Esophagus muscularis mucosa (tissue), 4 donors: ENCODE data around the gene STK40. TPM values are rescaled to one million over a fixed set of nuclear protein-coding genes. Genes with fewer than 3 reads are reported as not detected.

Experiments
- DNase-seq: peaks from one replicate; pipeline ENCODE4 v3.0.0-alpha.2; 2017; ENCODE audit errors: extremely low spot score
- H3K27ac ChIP-seq, 4 donors: fragments of 200-600 bp; sonication (generic); replicated peaks in 1 of 4; 1 replicate in 3 of 4; 2 replicates in 1 of 4; pipeline ENCODE4 v1.5.1; 2016 to 2019; ENCODE audit warnings: mild to moderate bottlenecking in 1 of 4
- H3K27me3 ChIP-seq, 4 donors: fragments of 200-600 bp; sonication (generic); one replicate each; pipeline versions ENCODE4 v1.5.1 to v1.6.0; 2016 to 2019
- H3K36me3 ChIP-seq, 4 donors: fragments of 200-600 bp; sonication (generic); one replicate each; pipeline ENCODE4 v1.5.1; 2016 to 2019
- H3K4me1 ChIP-seq, 4 donors: fragments of 200-600 bp; sonication (generic); one replicate each; pipeline ENCODE4 v1.5.1; 2016 to 2019
- H3K4me3 ChIP-seq, 4 donors: fragments of 200-600 bp; sonication (generic); 1 replicate in 2 of 4; 2 replicates in 2 of 4; pipeline ENCODE4 v1.5.1; 2016 to 2019; ENCODE audit warnings: mild to moderate bottlenecking in 4 of 4, moderate library complexity in 1 of 4
- H3K9me3 ChIP-seq, 4 donors: fragments of 200-600 bp; sonication (generic); 1 replicate in 3 of 4; 2 replicates in 1 of 4; pipeline ENCODE4 v1.5.1; 2016 to 2019
- EP300 ChIP-seq: sonication (generic); formaldehyde crosslinking; IDR thresholded peaks from one replicate; pipeline ENCODE4 v1.6.1; 2017; ENCODE audit warnings: antibody characterized with exemption
- POLR2A ChIP-seq: fragments of 450-650 bp; IDR thresholded peaks from one replicate; pipeline ENCODE4 v1.6.1; 2017; ENCODE audit warnings: antibody characterized with exemption, moderate library complexity, mild to moderate bottlenecking, low read depth
- POLR2AphosphoS5 ChIP-seq, 2 donors: sonication (generic); formaldehyde crosslinking; IDR thresholded peaks; one replicate each; pipeline ENCODE4 v1.6.1; 2017; ENCODE audit warnings: antibody characterized with exemption in 2 of 2
- WGBS: methylation state at CpG from one replicate; pipeline ENCODE4 v1.1.5; 2018; 5-methylcytosine and 5-hydroxymethylcytosine counted together
- intact Hi-C: fragments of 100-400 bp; cut with DNase I; formaldehyde crosslinking; loops from one replicate; pipeline ENCODE4 v1.15.1; 2023
- total RNA-seq, 4 donors: library from RNA; depleted of rRNA; stranded (reverse); fragments of >200 nt; gene quantifications; one replicate each; pipeline versions ENCODE4 v1.1.0 to v1.2.1, GENCODE V29; 2016
- TF ChIP-seq, protein P1 (sequence below), 3 experiments: fragments of 200-600 bp in 2 of 3; fragments of 450-650 bp in 1 of 3; sonication (generic) in 2 of 3; IDR thresholded peaks; one replicate each; pipeline ENCODE4 v1.5.1; 2017 to 2019; ENCODE audit warnings: antibody characterized with exemption in 3 of 3, mild to moderate bottlenecking in 2 of 3, moderate library complexity in 1 of 3

STK40 gene
- total RNA-seq, 4 donors from 2014 or later, result 67.7 to 103 (median 80.2) TPM

DNA sequence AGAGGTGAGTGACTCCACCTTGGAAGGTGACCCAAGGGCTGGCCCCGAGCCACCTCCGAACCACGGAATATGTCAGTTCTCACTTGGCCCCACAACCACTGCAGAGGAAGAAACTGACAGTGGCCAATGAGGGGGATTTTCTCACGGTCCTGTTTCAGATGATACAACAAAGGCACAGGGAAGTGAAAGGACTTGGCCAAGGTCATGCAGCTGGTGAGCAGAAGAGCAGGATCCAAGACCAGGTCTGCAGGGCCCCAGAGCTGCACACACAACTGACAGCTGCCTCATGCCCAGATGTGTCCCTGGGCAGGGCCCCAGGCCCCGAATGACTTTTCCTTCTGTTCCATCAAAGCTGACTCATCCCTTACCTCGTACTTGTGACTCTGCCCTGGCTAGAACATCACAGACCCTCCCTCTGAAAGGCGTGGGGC lies 36.5 kb downstream of the STK40 start:
- peak overlapping the region in 3 of 4 donors; percentile 66 to 78 (median 71) for H3K27ac ChIP-seq
- no peak overlapping the region for H3K4me3 ChIP-seq
- no peaks in the 10 kb centered on the region for H3K27me3 ChIP-seq
- H3K4me1 ChIP-seq, result peaks cover 28 to 46% (median 42%) of the 10 kb centered on the region in 4 donors
- peaks cover 35 to 91% (median 83%) of the 10 kb centered on the region in 4 donors for H3K36me3 ChIP-seq
- intact Hi-C loops, result no loop called here
- DNase-seq, result no peak
- H3K9me3 ChIP-seq, result no peaks in the 10 kb centered on the region
- 82% methylated on average over 4 of the region's 7 CpGs for WGBS
- TF ChIP-seq POLR2AphosphoS5 (IDR thresholded peaks at IDR 0.05) (no peak), POLR2A (no peak), EP300 (no peak)
- TF ChIP-seq, protein P1, sequence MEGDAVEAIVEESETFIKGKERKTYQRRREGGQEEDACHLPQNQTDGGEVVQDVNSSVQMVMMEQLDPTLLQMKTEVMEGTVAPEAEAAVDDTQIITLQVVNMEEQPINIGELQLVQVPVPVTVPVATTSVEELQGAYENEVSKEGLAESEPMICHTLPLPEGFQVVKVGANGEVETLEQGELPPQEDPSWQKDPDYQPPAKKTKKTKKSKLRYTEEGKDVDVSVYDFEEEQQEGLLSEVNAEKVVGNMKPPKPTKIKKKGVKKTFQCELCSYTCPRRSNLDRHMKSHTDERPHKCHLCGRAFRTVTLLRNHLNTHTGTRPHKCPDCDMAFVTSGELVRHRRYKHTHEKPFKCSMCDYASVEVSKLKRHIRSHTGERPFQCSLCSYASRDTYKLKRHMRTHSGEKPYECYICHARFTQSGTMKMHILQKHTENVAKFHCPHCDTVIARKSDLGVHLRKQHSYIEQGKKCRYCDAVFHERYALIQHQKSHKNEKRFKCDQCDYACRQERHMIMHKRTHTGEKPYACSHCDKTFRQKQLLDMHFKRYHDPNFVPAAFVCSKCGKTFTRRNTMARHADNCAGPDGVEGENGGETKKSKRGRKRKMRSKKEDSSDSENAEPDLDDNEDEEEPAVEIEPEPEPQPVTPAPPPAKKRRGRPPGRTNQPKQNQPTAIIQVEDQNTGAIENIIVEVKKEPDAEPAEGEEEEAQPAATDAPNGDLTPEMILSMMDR (IDR thresholded peaks at IDR 0.05), result no peak

DNA sequence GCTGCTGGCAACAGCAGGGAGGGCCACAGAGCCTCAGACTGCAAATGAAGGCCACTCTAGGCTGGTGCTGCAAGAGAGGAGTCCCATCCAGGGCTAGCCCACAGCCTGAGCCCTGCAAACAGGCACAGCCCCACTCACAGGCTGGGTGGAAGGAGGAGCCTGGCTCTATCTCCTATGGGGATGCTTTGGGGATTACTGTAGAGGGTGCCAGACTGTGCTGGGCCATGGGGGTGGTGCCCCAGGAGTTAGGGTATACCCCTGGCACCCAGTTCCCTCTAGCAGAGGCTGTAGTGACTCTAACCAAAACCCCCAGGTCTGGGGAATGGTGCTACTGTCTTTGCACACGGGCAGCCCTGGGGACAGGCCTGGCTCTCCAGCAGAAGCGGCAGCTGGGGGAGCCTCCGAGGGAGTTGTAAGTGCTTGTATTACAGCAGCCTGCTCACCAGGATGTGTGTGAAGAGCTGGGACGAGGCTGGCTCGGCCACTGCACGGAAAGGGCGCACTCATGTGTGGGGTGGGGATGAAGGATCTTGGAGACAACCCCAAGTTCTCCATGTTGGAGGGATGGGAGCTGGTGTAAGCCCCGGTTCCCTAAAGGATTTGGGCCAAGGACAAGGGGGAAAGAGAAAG lies 38.9 kb downstream of the STK40 start:
- peaks cover 25 to 43% (median 40%) of the 10 kb centered on the region in 4 donors for H3K4me1 ChIP-seq
- H3K27me3 ChIP-seq, result no peaks in the 10 kb centered on the region
- no peak overlapping the region for H3K27ac ChIP-seq
- intact Hi-C loops, result no loop called here
- peaks cover 26 to 90% (median 81%) of the 10 kb centered on the region in 4 donors for H3K36me3 ChIP-seq
- no peak for DNase-seq
- TF ChIP-seq, protein P1 (IDR thresholded peaks at IDR 0.05), result no peak
- TF ChIP-seq POLR2AphosphoS5 (IDR thresholded peaks at IDR 0.05) (no peak), POLR2A (no peak), EP300 (no peak)
- WGBS, result 94% methylated on average over 8 of the region's 8 CpGs
- H3K9me3 ChIP-seq, result no peaks in the 10 kb centered on the region
- H3K4me3 ChIP-seq, result no peak overlapping the region

DNA sequence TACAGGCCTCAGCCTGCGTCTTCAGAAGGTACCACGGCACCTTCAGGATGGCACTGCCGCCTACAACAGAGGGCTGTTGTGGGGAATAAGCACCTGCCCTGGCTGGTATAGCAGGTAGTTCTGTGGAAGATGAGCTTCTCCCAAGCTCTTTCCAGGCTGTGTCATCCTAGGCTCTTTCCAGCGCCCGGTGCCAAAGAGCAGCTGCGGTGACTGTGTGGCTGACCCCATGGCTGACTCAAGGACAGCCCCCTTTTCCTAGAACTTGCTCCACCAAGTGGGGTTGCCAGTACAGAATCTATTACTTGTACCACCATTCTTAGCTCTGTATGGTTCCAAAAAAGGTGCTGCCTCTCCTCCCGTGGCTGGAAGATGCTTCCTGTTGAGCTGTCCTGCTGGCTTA lies 40.4 kb downstream of the STK40 start:
- TF ChIP-seq POLR2A (no peak), EP300 (no peak)
- TF ChIP-seq, protein P1 (IDR thresholded peaks at IDR 0.05), result no peak
- no peaks in the 10 kb centered on the region for H3K27me3 ChIP-seq
- H3K4me1 ChIP-seq, result peaks cover 11 to 28% (median 25%) of the 10 kb centered on the region in 4 donors
- H3K9me3 ChIP-seq, result no peaks in the 10 kb centered on the region
- WGBS, result 87% methylated on average over 7 of the region's 7 CpGs
- H3K36me3 ChIP-seq, result peaks cover 29 to 98% (median 87%) of the 10 kb centered on the region in 4 donors
- no peak for DNase-seq
- intact Hi-C loops, result no loop called here
- H3K4me3 ChIP-seq, result no peak overlapping the region
- no peak overlapping the region for H3K27ac ChIP-seq

DNA sequence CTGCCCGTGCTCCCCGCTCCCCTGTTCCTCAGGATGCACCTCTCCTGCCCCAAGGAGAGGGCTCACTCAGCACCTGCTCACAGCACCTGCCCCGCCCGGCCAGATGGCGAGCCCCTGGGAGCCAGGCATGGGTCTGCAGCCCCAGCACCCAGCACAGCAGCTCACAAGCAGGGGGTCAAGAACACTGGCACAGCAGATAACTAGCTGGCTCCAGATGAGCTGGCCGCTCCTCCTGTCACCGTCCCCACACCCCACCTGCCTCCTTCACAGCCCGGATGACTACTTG lies 41.4 kb downstream of the STK40 start:
- peaks cover 4 to 19% (median 17%) of the 10 kb centered on the region in 4 donors for H3K4me1 ChIP-seq
- DNase-seq, result no peak
- intact Hi-C loops, result no loop called here
- peaks cover 29 to 99% (median 87%) of the 10 kb centered on the region in 4 donors for H3K36me3 ChIP-seq
- WGBS, result 90% methylated on average over 8 of the region's 8 CpGs
- no peak overlapping the region for H3K27ac ChIP-seq
- H3K9me3 ChIP-seq, result no peaks in the 10 kb centered on the region
- H3K4me3 ChIP-seq, result no peak overlapping the region
- no peaks in the 10 kb centered on the region for H3K27me3 ChIP-seq
- TF ChIP-seq, protein P1 (IDR thresholded peaks at IDR 0.05), result no peak
- no peak for TF ChIP-seq POLR2A
- TF ChIP-seq EP300, result no peak
- TF ChIP-seq POLR2AphosphoS5 (IDR thresholded peaks at IDR 0.05), result no peak
